Left ventricle myocardium inferior (tissue), 1 donor: Measurements from ENCODE around the gene DAB2IP. TPM values are rescaled to one million over a fixed set of nuclear protein-coding genes. Genes with fewer than 3 reads are reported as not detected.

ENCODE experiments used
- DNase-seq: peaks from one replicate; pipeline ENCODE4 v3.0.0-alpha.2; 2020
- H3K27ac ChIP-seq: fragments of 200-600 bp; replicated peaks from 2 replicates; pipeline ENCODE4 v1.8.0; 2021
- H3K27me3 ChIP-seq: fragments of 200-600 bp; 2 replicates; pipeline ENCODE4 v1.8.0; 2021; ENCODE audit warnings: low read depth
- H3K36me3 ChIP-seq: fragments of 200-600 bp; 2 replicates; pipeline ENCODE4 v1.8.0; 2021
- H3K4me1 ChIP-seq: fragments of 200-600 bp; 2 replicates; pipeline ENCODE4 v1.8.0; 2021
- H3K4me3 ChIP-seq: fragments of 200-600 bp; 2 replicates; pipeline ENCODE4 v1.8.0; 2021; ENCODE audit warnings: mild to moderate bottlenecking, moderate library complexity
- H3K9me3 ChIP-seq: fragments of 200-600 bp; replicated peaks from 2 replicates; pipeline ENCODE4 v1.8.0; 2021
- CTCF ChIP-seq: fragments of 200-600 bp; IDR thresholded peaks from 2 replicates; pipeline ENCODE4 v1.8.0; 2021; ENCODE audit warnings: antibody characterized with exemption, mild to moderate bottlenecking, borderline replicate concordance
- intact Hi-C: fragments of 100-400 bp; cut with micrococcal nuclease; formaldehyde crosslinking; loops from one replicate; pipeline ENCODE4 v1.11.0; 2022
- total RNA-seq: library from RNA; stranded (reverse); fragmentation: NEBNext Ultra II Directional; extraction: Animal tissue kit (Norgen Biotek cat#: 25700); gene quantifications from one replicate; pipeline ENCODE4 v1.2.1, GENCODE V29; 2021
- donor health status: DM: no; HTN: yes; CAD: no; lungs with severe emphysema.

Gene DAB2IP
- total RNA-seq, 1 donor from 2014 or later = 50.7 TPM

DNA sequence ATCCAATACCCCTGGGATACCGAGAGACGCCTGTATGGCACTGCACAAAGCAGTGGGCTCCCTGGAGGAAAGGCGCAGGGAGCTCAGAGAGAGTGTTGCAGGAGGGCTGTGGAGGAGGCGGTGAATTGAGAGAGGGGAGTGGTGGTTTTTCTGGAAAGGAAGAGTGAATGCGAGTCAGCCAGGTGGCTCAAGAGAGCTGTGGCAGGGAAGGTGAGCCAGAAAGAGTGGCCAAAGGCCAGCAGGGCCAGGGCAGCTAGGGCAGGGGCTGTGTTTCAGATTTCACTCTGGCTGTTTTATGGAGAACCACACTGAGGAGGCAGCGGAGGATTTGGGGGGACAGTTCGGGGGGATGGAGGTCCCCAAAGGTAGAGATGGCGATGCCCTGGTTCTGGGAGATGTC lies 13.0 kb upstream of the DAB2IP start:
- H3K36me3 ChIP-seq = no peaks in the 10 kb centered on the region
- no peak overlapping the region for H3K27ac ChIP-seq
- H3K4me1 ChIP-seq = peaks cover 90% of the 10 kb centered on the region
- no peak for TF ChIP-seq CTCF
- DNase-seq = no peak
- no peaks in the 10 kb centered on the region for H3K9me3 ChIP-seq
- H3K27me3 ChIP-seq = no peaks in the 10 kb centered on the region
- no peak overlapping the region for H3K4me3 ChIP-seq
- intact Hi-C loops = no loop called here

GRCh38 chr9:121638901-121639592 lies 12.4 kb upstream of the DAB2IP start:
- intact Hi-C loops = no loop called here

DNA sequence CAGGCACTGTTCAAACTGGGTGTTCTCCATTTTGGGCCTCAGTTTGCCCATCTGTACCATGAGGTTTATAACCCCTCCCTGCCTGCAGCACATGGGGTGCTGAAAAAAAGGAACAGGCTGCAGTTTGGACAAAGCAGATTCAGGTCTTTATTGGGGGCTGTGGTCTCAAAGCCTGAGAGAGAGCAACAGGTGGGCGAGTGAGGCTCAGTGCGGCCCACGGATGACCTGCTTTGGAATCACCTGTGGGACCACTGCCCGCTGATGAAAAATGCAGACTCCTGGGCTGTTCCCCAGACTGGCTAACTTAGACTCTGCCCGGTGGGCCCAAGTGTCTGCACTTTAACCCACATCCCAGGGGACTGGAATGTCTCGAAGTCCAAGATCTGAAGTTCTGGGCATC lies 11.8 kb upstream of the DAB2IP start:
- TF ChIP-seq CTCF = no peak
- Histone ChIP-seq H3K27ac (peak overlapping the region; percentile 77), H3K36me3 (no peaks in the 10 kb centered on the region), H3K4me1 (peaks cover 88% of the 10 kb centered on the region), H3K4me3 (no peak overlapping the region), H3K9me3 (no peaks in the 10 kb centered on the region), H3K27me3 (no peaks in the 10 kb centered on the region)
- intact Hi-C loops = no loop called here
- no peak for DNase-seq

More at GRCh38 chr9:121638901-121639592, 12.4 kb upstream of the DAB2IP start:
- no peaks in the 10 kb centered on the region for H3K27me3 ChIP-seq
- H3K4me1 ChIP-seq = peaks cover 88% of the 10 kb centered on the region
- no peaks in the 10 kb centered on the region for H3K36me3 ChIP-seq
- no peak for DNase-seq
- H3K27ac ChIP-seq = no peak overlapping the region
- no peak for TF ChIP-seq CTCF
- H3K4me3 ChIP-seq = no peak overlapping the region
- H3K9me3 ChIP-seq = no peaks in the 10 kb centered on the region

DNA sequence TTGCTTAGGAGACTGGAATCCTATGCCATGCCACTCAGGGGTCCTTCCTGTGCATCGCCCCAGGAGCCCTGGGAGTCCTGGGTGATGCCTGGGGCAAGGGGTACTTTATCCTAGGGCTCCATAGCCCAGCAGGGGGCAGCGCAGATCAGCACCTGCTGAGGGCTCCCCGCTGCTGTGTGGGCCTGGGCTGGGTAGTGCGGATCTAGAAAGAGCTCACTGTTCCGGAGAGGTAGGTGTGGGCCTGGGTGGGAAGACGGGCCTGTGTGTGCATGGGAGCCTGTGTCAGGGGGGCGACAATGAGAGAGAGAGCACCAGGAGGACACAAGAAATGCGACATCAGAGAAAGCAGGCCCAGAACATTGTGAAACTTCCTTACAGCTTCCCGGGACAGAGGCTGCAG lies 11.4 kb upstream of the DAB2IP start:
- peak; percentile 65 for DNase-seq
- Histone ChIP-seq H3K9me3 (no peaks in the 10 kb centered on the region), H3K4me3 (no peak overlapping the region), H3K4me1 (peaks cover 88% of the 10 kb centered on the region), H3K27ac (peak overlapping the region; percentile 77), H3K36me3 (no peaks in the 10 kb centered on the region), H3K27me3 (no peaks in the 10 kb centered on the region)
- intact Hi-C loops = no loop called here
- peak; percentile 74 for TF ChIP-seq CTCF

DNA sequence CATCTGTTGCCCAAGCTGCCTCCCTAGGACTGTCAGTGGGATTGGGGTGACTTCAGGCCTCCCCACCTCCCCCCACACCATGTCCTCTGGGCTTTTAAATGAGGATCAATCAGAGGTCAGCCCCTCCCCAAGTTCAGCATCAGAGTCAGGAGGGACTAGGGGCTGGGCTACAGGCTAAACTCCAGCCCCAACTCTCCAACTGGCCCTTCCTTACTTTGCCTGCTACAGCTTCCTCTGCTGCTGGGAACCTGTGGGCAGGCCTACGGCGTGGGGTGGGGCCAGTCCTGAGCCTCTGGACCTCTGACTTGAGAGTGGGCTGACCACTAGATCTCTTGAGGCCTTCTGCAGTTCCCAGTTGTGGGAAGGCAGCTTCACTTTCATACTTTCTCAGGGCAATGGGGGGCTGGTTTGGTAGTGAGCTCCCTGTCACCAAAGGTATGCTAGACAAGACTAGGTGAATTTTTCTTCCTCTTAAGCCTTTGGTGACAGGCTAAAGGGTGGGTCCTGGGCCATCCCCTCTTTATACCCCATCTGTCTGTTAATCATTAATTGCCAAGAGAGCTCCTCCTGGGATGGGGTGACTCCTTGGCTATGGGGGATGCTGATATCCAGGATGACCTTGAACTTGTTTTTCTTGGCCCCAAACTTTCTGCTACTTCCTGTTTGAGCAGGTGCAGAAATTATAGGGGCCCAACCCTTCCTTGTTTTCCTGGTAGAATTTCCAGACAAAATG lies 10.8 kb upstream of the DAB2IP start:
- Histone ChIP-seq H3K36me3 (no peaks in the 10 kb centered on the region), H3K4me1 (peaks cover 88% of the 10 kb centered on the region), H3K27ac (peak overlapping the region; percentile 77), H3K27me3 (no peaks in the 10 kb centered on the region), H3K9me3 (no peaks in the 10 kb centered on the region), H3K4me3 (no peak overlapping the region)
- no peak for DNase-seq
- TF ChIP-seq CTCF = no peak
- intact Hi-C loops = no loop called here
